Measurements from ENCODE around the gene HSDL2.

Gene HSDL2

GRCh38 chr9:112396872-112397271 lies 17.0 kb downstream of the HSDL2 start:
- no peak for DNase-seq (ENCODE audit: low read depth)
- TF ChIP-seq POLR2A (IDR thresholded peaks at IDR 0.05; ENCODE audit: extremely low read depth, insufficient read length) (no peak), MAX (IDR thresholded peaks at IDR 0.05; ENCODE audit: low read depth, low read length) (no peak)
- H3K4me3 ChIP-seq (ENCODE audit: low read depth, low read length): no peak overlapping the region

DNA sequence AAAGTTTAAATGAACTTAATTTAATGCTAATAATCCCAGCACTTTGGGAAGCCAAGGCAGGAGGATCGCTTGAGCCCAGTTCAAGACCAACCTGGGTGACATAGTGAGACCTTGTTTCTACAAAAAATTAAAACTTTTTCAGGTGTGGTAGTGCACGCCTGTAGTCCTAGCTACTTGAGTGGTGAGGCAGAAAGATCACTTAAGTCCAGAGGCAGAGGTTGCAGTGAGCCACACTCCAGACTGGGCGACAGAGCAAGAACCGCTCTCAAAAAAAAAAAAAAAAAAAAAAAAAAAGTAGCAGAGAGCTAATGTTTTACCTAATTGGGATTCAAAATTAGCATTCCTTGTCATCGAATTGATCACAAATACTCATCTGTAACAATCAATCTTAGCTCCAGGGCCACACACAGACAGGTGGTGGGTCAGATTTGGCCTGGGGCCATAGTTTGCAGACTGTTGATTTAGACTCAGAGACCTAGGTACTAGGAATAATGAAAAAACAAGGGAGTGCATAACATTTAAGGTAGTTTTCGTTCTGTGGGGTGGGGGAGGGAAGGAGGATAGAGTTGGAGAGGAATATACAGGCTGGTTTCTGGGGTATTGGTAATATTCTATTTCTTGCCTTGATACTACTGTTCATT lies 21.4 kb downstream of the HSDL2 start:
- TF ChIP-seq CTCF (IDR thresholded peaks at IDR 0.05; ENCODE audit: low read depth, low read length) (no peak), POLR2A (IDR thresholded peaks at IDR 0.05; ENCODE audit: extremely low read depth, insufficient read length) (no peak), MAX (IDR thresholded peaks at IDR 0.05; ENCODE audit: low read depth, low read length) (no peak), MYC (IDR thresholded peaks at IDR 0.05; ENCODE audit: low read depth, low read length) (no peak)
- H3K4me3 ChIP-seq (ENCODE audit: low read depth, low read length): no peak overlapping the region
- no peak for DNase-seq (ENCODE audit: low read depth)

GRCh38 chr9:112403614-112404201 lies 23.8 kb downstream of the HSDL2 start:
- TF ChIP-seq MYC (IDR thresholded peaks at IDR 0.05; ENCODE audit: low read depth, low read length) (no peak), CTCF (IDR thresholded peaks at IDR 0.05; ENCODE audit: low read depth, low read length) (no peak), POLR2A (IDR thresholded peaks at IDR 0.05; ENCODE audit: extremely low read depth, insufficient read length) (no peak), MAX (IDR thresholded peaks at IDR 0.05; ENCODE audit: low read depth, low read length) (no peak)
- H3K4me3 ChIP-seq (ENCODE audit: low read depth, low read length): no peak overlapping the region
- no peak for DNase-seq (ENCODE audit: low read depth)

GRCh38 chr9:112404508-112404932 lies 24.6 kb downstream of the HSDL2 start:
- TF ChIP-seq MAX (IDR thresholded peaks at IDR 0.05; ENCODE audit: low read depth, low read length) (no peak), POLR2A (IDR thresholded peaks at IDR 0.05; ENCODE audit: extremely low read depth, insufficient read length) (no peak), MYC (IDR thresholded peaks at IDR 0.05; ENCODE audit: low read depth, low read length) (no peak), CTCF (IDR thresholded peaks at IDR 0.05; ENCODE audit: low read depth, low read length) (no peak)
- no peak for DNase-seq (ENCODE audit: low read depth)
- no peak overlapping the region for H3K4me3 ChIP-seq (ENCODE audit: low read depth, low read length)

GRCh38 chr9:112408275-112408674 lies 28.4 kb downstream of the HSDL2 start:
- no peak overlapping the region for H3K4me3 ChIP-seq (ENCODE audit: low read depth, low read length)
- no peak for TF ChIP-seq POLR2A (IDR thresholded peaks at IDR 0.05; ENCODE audit: extremely low read depth, insufficient read length)
- TF ChIP-seq CTCF (IDR thresholded peaks at IDR 0.05; ENCODE audit: low read depth, low read length): no peak
- TF ChIP-seq MYC (IDR thresholded peaks at IDR 0.05; ENCODE audit: low read depth, low read length): no peak
- TF ChIP-seq MAX (IDR thresholded peaks at IDR 0.05; ENCODE audit: low read depth, low read length): no peak
- DNase-seq (ENCODE audit: low read depth): peak; percentile 57

DNA sequence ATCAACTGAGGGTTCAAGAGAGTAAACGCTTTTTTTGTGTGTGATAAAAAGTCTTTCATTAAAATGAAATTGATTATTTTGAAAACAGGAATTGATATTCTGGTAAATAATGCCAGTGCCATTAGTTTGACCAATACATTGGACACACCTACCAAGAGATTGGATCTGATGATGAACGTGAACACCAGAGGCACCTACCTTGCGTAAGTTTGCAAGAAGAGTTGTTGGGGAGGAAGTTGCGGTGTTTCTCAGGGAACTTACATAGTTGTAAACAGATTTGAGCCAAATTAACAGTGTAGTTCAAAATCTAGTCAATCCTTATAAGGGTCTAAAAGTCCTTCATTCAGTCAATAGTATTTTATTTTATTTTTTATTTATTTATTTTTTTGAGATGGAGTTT lies 28.9 kb downstream of the HSDL2 start:
- DNase-seq (ENCODE audit: low read depth): peak; percentile 34
- no peak overlapping the region for H3K4me3 ChIP-seq (ENCODE audit: low read depth, low read length)
- TF ChIP-seq CTCF (IDR thresholded peaks at IDR 0.05; ENCODE audit: low read depth, low read length): no peak

Data from NB4 (cell line).